GM19397 (cell line): ENCODE measurements around the gene POPDC3.
"Not testable (repeated sequence)": the region's sequence is repeated elsewhere in the genome, so short reads cannot be mapped to it uniquely, and the experiment has no call there.

Source experiments
- ATAC-seq: cut with Tn5 transposase; IDR thresholded peaks from one replicate; pipeline ENCODE4 v1.9.1; 2021; ENCODE audit warnings: mild to moderate bottlenecking, moderate library complexity; ENCODE audit not compliant: unreplicated experiment

Gene POPDC3

GRCh38 chr6:105199711-105200110, 19.9 kb upstream of the POPDC3 start:
- no peak for ATAC-seq

- ATAC-seq, result no peak
These were observed 16.3 kb upstream of the POPDC3 start for GRCh38 chr6:105196076-105196475.

GRCh38 chr6:105194591-105194990, 14.8 kb upstream of the POPDC3 start:
- ATAC-seq, result no peak

- ATAC-seq, result no peak
These were observed 14.3 kb upstream of the POPDC3 start for GRCh38 chr6:105194106-105194505.

GRCh38 chr6:105193647-105194046, 13.8 kb upstream of the POPDC3 start:
- ATAC-seq, result no peak

GRCh38 chr6:105192707-105193465, 13.1 kb upstream of the POPDC3 start:
- no peak for ATAC-seq

- ATAC-seq, result no peak
These were observed 11.5 kb upstream of the POPDC3 start for GRCh38 chr6:105191351-105191750.

GRCh38 chr6:105189026-105189820, 9.4 kb upstream of the POPDC3 start:
- ATAC-seq, result no peak

- ATAC-seq, result no peak
These were observed 8.4 kb upstream of the POPDC3 start for GRCh38 chr6:105188251-105188650.

- ATAC-seq, result no peak
These were observed 6.8 kb upstream of the POPDC3 start for GRCh38 chr6:105186576-105186975.

GRCh38 chr6:105184921-105185320, 5.1 kb upstream of the POPDC3 start:
- ATAC-seq, result no peak

- ATAC-seq, result no peak
These were observed 2.2 kb upstream of the POPDC3 start for GRCh38 chr6:105181981-105182515.

- no peak for ATAC-seq
These were observed 1.2 kb downstream of the POPDC3 start for GRCh38 chr6:105178636-105179035.

- ATAC-seq, result no peak
These were observed 1.7 kb downstream of the POPDC3 start for GRCh38 chr6:105178110-105178509.

- ATAC-seq, result no peak
These were observed 2.3 kb downstream of the POPDC3 start for GRCh38 chr6:105177556-105177955.

GRCh38 chr6:105174512-105174911, 5.3 kb downstream of the POPDC3 start:
- no peak for ATAC-seq

GRCh38 chr6:105172515-105172914, 7.3 kb downstream of the POPDC3 start:
- ATAC-seq, result not testable (repeated sequence)

GRCh38 chr6:105170059-105170458, 9.8 kb downstream of the POPDC3 start:
- no peak for ATAC-seq

- ATAC-seq, result no peak
These were observed 11.9 kb downstream of the POPDC3 start for GRCh38 chr6:105167914-105168313.

- ATAC-seq, result no peak
These were observed 15.4 kb downstream of the POPDC3 start for GRCh38 chr6:105164418-105164817.

- no peak for ATAC-seq
These were observed 16.6 kb downstream of the POPDC3 start for GRCh38 chr6:105163183-105163582.

- no peak for ATAC-seq
These were observed 17.4 kb downstream of the POPDC3 start for GRCh38 chr6:105162377-105162776.
